ENCODE results near the gene RORC.

Gene RORC

GRCh38 chr1:151801310-151801820 lies 30.2 kb downstream of the RORC start:
- no peak for TF ChIP-seq CTCF (IDR thresholded peaks at IDR 0.05)

- TF ChIP-seq CTCF (IDR thresholded peaks at IDR 0.05) = no peak
Measured at GRCh38 chr1:151800830-151801229, 30.8 kb downstream of the RORC start.

GRCh38 chr1:151799179-151800022 lies 32.2 kb downstream of the RORC start:
- no peak for TF ChIP-seq CTCF (IDR thresholded peaks at IDR 0.05)

DNA sequence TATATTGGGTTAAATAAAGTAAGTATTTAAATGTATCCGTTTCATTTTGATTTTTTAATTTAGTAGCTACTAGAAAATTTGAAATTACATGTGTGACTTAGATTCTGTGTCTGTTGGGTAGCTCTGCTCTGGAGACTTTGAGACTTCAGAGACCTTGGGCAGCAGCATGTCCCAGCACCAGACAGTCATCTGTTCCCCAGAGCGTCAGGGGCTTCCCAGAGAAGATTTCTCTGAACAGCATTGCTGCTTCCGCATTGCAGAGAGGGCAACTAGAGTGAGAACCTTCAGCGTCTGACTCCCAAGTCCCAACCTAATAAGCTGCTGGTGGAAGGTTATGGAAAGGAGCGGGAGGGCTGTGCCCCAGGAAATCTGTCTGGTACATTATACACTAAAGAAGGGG lies 33.0 kb downstream of the RORC start:
- no peak for TF ChIP-seq CTCF (IDR thresholded peaks at IDR 0.05)

- no peak for TF ChIP-seq CTCF (IDR thresholded peaks at IDR 0.05)
Measured at GRCh38 chr1:151790940-151791651, 40.5 kb downstream of the RORC start.

DNA sequence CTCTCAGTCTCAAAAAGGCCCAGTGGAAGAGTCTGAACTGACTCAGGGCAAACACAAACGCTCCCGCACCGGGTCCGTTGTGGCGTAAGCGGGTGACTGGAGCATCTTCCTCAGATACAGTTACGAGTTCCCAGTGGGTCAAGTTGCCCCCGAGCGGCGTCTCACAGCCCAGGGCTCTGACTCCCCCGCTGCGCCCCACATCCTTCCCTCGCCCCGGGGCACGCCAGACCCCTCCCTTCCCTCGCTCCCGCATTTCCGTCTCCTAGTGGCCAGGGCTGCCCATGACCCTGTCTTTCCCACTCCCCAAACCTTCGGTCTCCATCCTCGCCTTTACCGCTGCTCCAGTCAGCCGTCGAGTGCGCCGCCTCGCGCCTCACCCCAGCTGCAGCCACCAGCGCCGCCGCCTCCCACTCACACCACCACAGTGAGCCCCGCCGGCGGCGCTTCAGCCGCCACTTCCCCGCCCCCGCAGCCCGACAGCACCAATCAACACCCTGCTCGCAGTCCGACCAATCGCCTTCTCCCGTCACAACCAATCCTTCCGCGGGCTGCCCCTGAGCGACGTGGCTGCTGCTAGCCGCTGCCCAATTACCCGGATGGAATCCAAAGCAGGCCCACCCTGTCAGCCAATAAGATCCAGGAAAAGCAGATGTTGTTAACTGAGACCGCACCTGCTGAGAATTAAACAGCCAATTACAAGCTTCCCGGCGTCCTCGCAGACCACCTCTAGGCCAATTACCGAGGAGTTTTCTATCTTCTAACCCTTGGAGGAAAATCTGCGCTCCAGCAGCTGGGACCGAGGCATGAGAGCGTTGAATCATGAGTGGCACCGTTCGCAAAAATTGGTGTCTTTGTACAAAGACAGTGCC lies 41.3 kb downstream of the RORC start, which contains the start of gene TDRKH:
TDRKH (minus strand) TSS at position 430 of the 869 bp plus-strand sequence. CDS start 7,478 bp downstream, outside the sequence.
- TF ChIP-seq CTCF (IDR thresholded peaks at IDR 0.05) = peak; percentile 50; the same call in 1 of the 2 replicates

GRCh38 chr1:151787689-151788088 lies 43.9 kb downstream of the RORC start:
- no peak for TF ChIP-seq CTCF (IDR thresholded peaks at IDR 0.05)

Data from LNCAP (cell line).